Thyroid gland (tissue), 4 donors: ENCODE data around the gene RFPL3.

Source experiments
- CTCF ChIP-seq, 6 experiments: fragments of 200-600 bp in 3 of 6; fragments of 450-650 bp in 3 of 6; sonication (generic) in 3 of 6; IDR thresholded peaks; one replicate each; pipeline ENCODE4 v1.5.1; 2016 to 2019; ENCODE audit warnings: antibody characterized with exemption in 6 of 6, mild to moderate bottlenecking in 2 of 6, inconsistent platforms in 1 of 6, moderate library complexity in 1 of 6
- POLR2A ChIP-seq, 2 donors: fragments of 450-650 bp; IDR thresholded peaks; one replicate each; pipeline ENCODE4 v1.6.1; 2017; ENCODE audit warnings: antibody characterized with exemption in 2 of 2, mild to moderate bottlenecking in 2 of 2, moderate library complexity in 1 of 2

GRCh38 chr22:32317524-32317923, 40.1 kb upstream of the RFPL3 start:
- no peak for TF ChIP-seq CTCF (IDR thresholded peaks at IDR 0.05)
- no peak for TF ChIP-seq POLR2A (IDR thresholded peaks at IDR 0.05)
